Prostate gland (tissue), 2 donors: ENCODE results near the gene TMEM82.

Experiments used
- CTCF ChIP-seq, 4 experiments: fragments of 200-600 bp in 2 of 4; fragments of 450-650 bp in 2 of 4; sonication (generic) in 2 of 4; IDR thresholded peaks; 1 replicate in 3 of 4; 2 replicates in 1 of 4; pipeline ENCODE4 v1.5.1; 2016 to 2019; ENCODE audit warnings: antibody characterized with exemption in 4 of 4, mild to moderate bottlenecking in 2 of 4, moderate library complexity in 2 of 4
- POLR2A ChIP-seq: fragments of 450-650 bp; IDR thresholded peaks from one replicate; pipeline ENCODE4 v1.6.1; 2016; ENCODE audit warnings: antibody characterized with exemption, mild to moderate bottlenecking

DNA sequence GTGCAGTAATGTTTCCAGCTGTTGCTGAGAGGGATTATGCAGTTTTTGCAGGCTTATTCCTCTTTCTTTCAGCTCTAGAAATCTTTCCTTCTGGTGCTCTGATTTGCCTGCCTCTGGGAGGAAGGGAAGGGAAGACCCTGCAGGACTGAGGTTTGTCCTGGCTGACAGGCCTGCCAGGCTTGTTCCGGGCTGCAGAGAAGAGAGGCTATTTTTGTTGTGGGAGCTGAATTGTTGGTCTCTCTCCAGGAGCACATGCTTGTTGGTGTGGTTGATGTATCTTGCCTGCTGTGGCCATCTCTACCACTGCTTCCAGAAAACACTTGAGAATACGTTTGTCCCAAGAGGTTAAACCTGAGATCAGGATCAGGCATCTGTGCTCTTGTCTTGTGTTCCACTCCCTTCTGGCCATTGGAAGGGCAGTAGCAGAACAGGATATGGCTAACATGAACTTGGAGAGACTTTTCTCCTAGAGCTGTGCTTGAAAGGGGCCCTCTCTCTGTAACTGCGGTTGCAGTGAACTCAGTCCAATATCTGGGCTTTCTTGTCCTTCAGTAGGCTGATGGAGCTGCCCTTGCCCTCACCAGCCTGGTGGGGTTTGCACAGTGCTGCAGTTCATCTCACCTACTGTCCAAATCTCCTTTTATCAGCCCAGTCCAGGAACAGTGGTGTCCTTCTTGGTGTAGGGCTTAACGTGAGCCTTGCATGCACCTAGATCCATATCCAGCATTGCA lies 27.7 kb upstream of the TMEM82 start:
- TF ChIP-seq CTCF (IDR thresholded peaks at IDR 0.05) (no peak), POLR2A (no peak)
